H7 (cell line): Measurements from ENCODE around the gene UMODL1. TPM values are rescaled to one million over a fixed set of nuclear protein-coding genes. Genes with fewer than 3 reads are reported as not detected.

Experiments
- DNase-seq: peaks from one replicate; pipeline ENCODE4 v3.0.0; 2012
- H3K27me3 ChIP-seq: 2 replicates; pipeline ENCODE4 v1.6.0; 2011; ENCODE audit warnings: mild to moderate bottlenecking, low read length; ENCODE audit not compliant: control insufficient read depth, insufficient read depth
- H3K36me3 ChIP-seq: replicated peaks from 2 replicates; pipeline ENCODE4 v1.5.1; 2011; ENCODE audit warnings: low read length; ENCODE audit not compliant: control insufficient read depth, insufficient read depth
- H3K4me3 ChIP-seq: 2 replicates; pipeline ENCODE4 v1.5.1; 2011; ENCODE audit warnings: low read depth, mild to moderate bottlenecking, control low read depth, low read length, moderate library complexity; ENCODE audit not compliant: insufficient read depth
- total RNA-seq: library from RNA; depleted of rRNA; stranded (reverse); fragments of >200 nt; shearing (Covaris generic); gene quantifications from 2 replicates; pipeline ENCODE4 v1.2.3, GENCODE V29; 2014

The UMODL1 gene
- total RNA-seq, 1 experiment from 2014 or later: 0.73 TPM

DNA sequence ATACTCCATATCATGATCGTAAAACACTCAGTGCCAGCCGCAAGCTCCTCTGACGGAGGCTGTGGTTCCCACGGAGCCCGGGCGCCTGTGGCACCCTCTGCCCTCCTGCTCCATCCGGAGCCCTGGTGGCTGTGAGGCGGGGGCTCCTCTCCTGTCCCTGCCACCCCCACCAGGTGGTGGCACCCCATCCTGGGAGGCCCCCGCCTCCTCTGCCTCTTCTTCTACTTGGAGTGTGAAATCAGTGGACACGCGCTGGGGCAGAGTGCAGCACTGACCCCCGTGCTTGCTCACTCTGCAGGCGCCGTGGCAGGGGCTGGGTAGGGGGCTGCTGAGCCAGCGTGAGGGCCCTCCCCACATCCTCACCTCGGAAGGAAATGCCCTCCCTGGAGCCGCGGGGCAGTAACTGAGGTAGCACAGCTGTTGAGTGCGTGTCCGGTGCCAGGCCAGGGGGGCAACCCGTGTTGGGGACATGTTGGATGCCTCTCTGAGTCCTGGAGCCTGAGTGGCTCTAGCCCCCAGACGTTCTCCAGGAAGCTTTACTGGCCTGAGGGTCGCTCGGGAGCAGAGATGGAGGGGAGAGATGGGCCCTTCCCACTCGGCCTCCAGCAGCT, 89.1 kb downstream of the UMODL1 start:
- Histone ChIP-seq H3K27me3 (no peaks in the 10 kb centered on the region), H3K36me3 (no peaks in the 10 kb centered on the region), H3K4me3 (no peak overlapping the region)
- peak; percentile 51 for DNase-seq

DNA sequence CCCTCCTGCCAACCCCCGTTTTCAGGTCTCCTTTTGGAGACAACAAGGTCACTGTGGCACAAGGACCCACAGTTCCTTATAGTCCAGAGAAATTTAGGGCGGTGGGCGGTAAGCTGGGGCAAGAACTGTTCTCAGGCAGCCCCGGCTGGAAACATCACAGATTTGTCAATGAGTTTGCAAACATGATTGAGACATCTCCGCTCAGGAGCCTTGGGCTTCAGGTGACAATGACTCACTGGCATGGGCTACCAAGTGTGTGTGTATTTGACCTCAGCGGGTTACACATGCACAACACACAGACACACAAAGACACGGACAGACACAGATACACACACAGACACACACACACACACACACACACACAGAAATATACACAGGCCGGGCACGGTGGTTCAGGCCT, 89.6 kb downstream of the UMODL1 start:
- no peaks in the 10 kb centered on the region for H3K36me3 ChIP-seq
- H3K4me3 ChIP-seq: no peak overlapping the region
- DNase-seq: peak; percentile 42
- no peaks in the 10 kb centered on the region for H3K27me3 ChIP-seq

DNA sequence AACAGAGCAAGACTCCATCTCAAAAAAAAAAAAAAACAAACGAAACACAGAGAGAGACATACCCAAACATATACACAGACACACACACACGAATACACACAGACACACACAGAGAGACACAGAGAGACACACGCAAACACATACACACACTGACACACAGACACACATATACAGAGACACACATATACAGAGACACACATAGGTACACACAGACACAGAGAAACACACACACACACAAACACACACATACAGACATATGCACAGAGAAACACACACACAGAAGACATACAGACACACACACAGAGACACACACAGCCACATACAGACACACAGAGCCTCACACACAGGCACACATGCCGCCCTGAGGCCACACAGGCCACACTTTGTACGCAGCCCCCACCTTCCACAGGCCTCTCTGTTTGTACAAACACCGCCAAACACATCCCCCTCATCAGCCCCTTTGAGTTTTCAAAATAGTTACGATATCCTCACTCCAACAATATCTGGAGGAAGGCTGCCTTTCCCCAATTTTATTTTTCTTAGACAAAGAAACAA, 90.4 kb downstream of the UMODL1 start:
- H3K27me3 ChIP-seq: no peaks in the 10 kb centered on the region
- DNase-seq: no peak
- H3K36me3 ChIP-seq: no peaks in the 10 kb centered on the region
- H3K4me3 ChIP-seq: no peak overlapping the region

DNA sequence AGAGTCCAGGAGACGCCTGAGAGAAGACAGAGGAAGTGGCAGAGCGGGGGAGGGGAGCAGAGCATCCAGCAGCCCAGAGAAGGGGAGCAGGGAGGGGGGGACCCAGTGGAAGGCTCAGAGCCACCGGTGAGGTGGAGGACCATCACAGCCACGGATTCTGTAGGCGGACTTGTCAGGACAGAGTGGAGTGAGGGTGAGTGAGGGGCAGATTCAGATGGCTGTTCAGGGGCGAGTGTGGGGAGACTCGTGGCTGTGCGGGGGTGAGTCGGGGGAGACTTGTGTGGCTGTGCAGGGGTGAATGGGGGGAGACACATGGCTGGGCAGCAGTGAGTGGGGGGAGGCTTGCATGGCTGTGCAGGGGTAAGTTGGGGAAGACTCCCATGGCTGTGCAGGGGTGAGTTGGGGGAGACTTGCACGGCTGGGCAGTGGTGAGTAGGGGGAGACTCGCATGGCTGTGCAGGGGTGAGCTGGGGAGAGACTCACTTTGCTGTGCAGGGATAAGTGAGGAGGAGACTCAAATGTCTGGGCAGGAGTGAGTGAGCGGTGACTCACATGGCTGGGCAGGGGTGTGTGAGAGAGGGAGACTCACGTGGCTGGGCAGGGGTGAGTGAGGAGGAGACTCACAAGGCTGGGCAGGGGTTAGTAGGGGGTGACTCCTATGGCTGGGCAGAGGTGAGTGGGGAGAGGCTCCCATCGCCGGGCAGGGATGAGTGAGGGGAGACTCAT, 91.0 kb downstream of the UMODL1 start:
- H3K27me3 ChIP-seq: no peaks in the 10 kb centered on the region
- no peak overlapping the region for H3K4me3 ChIP-seq
- H3K36me3 ChIP-seq: no peaks in the 10 kb centered on the region
- DNase-seq: peak; percentile 62

- H3K36me3 ChIP-seq: no peaks in the 10 kb centered on the region
- no peaks in the 10 kb centered on the region for H3K27me3 ChIP-seq
- DNase-seq: no peak
- H3K4me3 ChIP-seq: no peak overlapping the region
Measured at GRCh38 chr21:42162831-42163510, 91.9 kb downstream of the UMODL1 start.

- H3K4me3 ChIP-seq: no peak overlapping the region
- H3K27me3 ChIP-seq: no peaks in the 10 kb centered on the region
- H3K36me3 ChIP-seq: no peaks in the 10 kb centered on the region
- peak; percentile 47 for DNase-seq
Measured at GRCh38 chr21:42163511-42163863, 92.4 kb downstream of the UMODL1 start.

DNA sequence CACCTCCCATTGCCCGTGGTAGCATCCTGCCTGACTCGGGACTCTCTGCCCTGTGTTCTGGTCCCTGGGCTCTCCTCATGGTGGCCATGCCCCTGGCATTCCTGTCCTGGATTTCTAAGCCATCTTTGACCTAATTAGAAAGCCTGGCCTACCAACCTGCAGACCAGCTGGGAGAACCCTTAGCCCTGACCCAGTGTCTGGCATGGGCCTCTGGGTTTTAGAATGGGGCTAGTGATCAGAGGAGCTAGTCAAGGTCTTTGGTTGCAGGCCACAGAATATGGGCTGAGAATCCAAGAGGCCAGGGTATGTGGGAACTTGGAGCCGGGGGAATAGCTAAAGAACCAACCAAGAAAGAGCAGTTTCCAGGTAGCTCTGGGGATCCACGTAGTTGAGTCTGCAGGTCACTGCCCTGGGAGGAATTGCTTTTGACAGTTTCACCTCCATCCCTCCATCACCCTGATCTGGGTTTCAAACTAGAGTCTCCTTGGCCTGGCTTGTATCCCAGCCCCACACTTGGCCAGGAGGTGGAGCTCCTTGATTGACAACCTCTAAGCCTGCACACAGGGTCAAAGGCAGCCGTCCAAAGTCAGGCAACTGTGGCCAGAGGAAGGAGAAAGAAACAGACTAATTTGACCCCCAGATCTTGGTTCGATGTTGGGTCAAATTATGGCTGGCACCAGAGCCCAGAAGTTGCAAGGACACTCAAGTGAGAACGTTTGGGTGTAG, 93.1 kb downstream of the UMODL1 start:
- no peaks in the 10 kb centered on the region for H3K27me3 ChIP-seq
- no peak overlapping the region for H3K4me3 ChIP-seq
- no peaks in the 10 kb centered on the region for H3K36me3 ChIP-seq
- DNase-seq: peak; percentile 82

GRCh38 chr21:42164818-42165217, 93.7 kb downstream of the UMODL1 start:
- no peak for DNase-seq
- H3K36me3 ChIP-seq: no peaks in the 10 kb centered on the region

GRCh38 chr21:42165901-42166300, 94.8 kb downstream of the UMODL1 start:
- no peak for DNase-seq
- no peaks in the 10 kb centered on the region for H3K27me3 ChIP-seq
- H3K4me3 ChIP-seq: no peak overlapping the region
- no peaks in the 10 kb centered on the region for H3K36me3 ChIP-seq

More at GRCh38 chr21:42164818-42165217, 93.7 kb downstream of the UMODL1 start:
- H3K27me3 ChIP-seq: no peaks in the 10 kb centered on the region
- no peak overlapping the region for H3K4me3 ChIP-seq

GRCh38 chr21:42169758-42170157, 98.6 kb downstream of the UMODL1 start:
- no peaks in the 10 kb centered on the region for H3K27me3 ChIP-seq
- no peak for DNase-seq
- no peaks in the 10 kb centered on the region for H3K36me3 ChIP-seq
- H3K4me3 ChIP-seq: no peak overlapping the region

DNA sequence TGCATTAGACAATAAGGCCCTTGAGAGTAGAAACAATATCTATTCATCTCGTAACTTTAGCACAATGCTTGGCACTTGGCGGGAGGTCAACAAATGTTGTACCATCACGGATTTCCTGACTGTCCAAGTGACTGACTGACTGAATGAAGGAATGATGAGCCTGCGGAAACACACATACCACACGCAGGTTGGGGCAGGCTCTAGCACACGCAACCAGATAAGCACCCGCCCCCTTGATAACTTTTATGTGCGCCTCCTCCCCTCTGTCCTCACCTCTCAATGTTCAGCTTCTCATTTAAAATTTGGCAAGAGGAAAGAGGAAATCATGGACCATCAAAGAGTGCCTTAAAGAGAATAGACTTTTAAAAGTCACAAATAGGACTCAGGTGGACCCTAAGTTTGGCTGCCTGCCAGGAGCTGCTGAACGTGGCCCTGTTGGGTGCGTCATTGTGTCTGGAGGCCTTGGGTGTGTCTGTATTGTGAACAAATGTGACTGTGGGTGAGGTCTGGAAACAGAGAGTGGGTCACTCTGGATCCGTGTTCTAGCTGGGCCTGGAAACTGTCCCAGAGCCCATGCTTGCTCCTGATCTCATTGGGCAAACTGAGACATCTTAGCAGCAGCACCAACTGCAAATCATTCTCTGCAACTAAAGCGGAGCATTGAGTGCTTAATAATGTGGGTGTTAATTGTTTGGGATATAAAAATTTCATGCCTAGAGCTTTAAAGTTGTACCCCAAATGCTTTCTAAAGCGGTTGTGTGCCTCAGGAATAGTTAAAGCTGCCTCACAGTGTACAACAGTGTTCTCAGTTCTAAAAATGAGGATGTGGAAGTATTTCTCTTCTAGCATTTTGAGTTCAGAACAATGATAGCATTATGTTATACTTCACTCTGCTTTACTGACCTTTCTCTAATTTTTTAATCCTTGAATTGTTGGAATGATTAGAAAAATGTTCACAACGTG, 100.3 kb downstream of the UMODL1 start:
- Histone ChIP-seq H3K36me3 (no peaks in the 10 kb centered on the region), H3K4me3 (no peak overlapping the region), H3K27me3 (no peaks in the 10 kb centered on the region)
- no peak for DNase-seq

DNA sequence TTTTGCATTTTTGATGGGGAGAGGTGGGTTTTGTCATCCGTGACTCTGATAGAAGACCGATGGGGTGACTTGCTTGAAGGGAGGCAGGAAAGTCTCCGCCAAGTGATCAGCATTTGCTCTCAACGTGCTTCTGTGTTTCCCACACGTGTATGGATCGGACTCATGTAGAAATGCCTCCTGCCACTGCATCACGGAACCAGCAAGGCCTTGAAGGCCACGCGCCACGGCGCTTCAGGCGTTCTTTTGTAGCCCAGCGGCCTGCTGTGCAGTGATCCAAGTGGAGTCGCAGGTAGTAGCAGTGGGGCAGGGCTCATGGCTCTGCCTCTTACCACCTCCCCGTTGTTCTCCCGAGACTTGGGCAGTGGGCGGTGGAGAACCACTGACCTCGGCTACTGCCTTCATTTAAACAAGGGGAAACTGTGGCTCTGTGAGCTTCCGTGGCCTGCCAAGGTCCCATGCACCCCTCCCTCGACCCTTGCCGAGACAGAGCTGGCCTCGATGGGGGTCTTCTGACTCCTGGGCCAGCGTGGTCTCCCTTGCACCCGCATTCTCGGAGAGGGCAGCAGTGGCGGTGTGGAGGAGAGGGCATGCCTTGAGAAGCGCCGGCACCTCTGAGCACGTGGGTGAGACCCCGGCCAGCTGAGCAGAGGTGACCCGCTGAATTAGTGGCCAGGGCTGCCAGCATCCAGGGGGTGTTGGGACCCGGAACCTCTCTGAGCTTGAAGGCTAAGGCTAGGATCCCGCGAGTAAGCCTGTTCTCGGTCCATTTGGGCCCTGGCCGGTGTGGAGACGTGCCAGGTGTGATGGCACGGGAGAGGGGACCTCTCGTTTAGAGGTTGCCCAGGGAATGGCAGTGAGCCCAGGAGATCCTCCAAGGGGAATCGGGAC, 101.7 kb downstream of the UMODL1 start:
- Histone ChIP-seq H3K27me3 (no peaks in the 10 kb centered on the region), H3K4me3 (no peak overlapping the region), H3K36me3 (no peaks in the 10 kb centered on the region)
- no peak for DNase-seq

- Histone ChIP-seq H3K4me3 (no peak overlapping the region), H3K27me3 (no peaks in the 10 kb centered on the region), H3K36me3 (no peaks in the 10 kb centered on the region)
- no peak for DNase-seq
Measured at GRCh38 chr21:42174173-42174572, 103.1 kb downstream of the UMODL1 start.
